ENCODE measurements around the gene FBXO44.

FBXO44 gene

GRCh38 chr1:11690397-11691301 is 36.0 kb downstream of the FBXO44 start:
- no peak for DNase-seq (ENCODE audit: low read depth in 2 of 2)

- DNase-seq (ENCODE audit: low read depth in 2 of 2) = no peak
Measured at GRCh38 chr1:11691302-11691914, 36.7 kb downstream of the FBXO44 start, which contains the start of gene DRAXIN. Gene DRAXIN, plus strand, starts transcription at chr1:11691710. Its CDS starts 14,549 bp downstream, at chr1:11706259.

- no peak for DNase-seq (ENCODE audit: low read depth in 2 of 2)
Measured at GRCh38 chr1:11691928-11692711, 37.4 kb downstream of the FBXO44 start.

- peak in 1 of 2 experiments; percentile 20 for DNase-seq (ENCODE audit: low read depth in 2 of 2)
Measured at GRCh38 chr1:11693024-11693590, 38.4 kb downstream of the FBXO44 start.

- DNase-seq (ENCODE audit: low read depth in 2 of 2) = no peak
Measured at GRCh38 chr1:11693917-11694316, 39.2 kb downstream of the FBXO44 start.

- no peak for DNase-seq (ENCODE audit: low read depth in 2 of 2)
Measured at GRCh38 chr1:11695861-11696260, 41.2 kb downstream of the FBXO44 start.

GRCh38 chr1:11697188-11697892 is 42.7 kb downstream of the FBXO44 start:
- DNase-seq (ENCODE audit: low read depth in 2 of 2) = no peak

- no peak for DNase-seq (ENCODE audit: low read depth in 2 of 2)
Measured at GRCh38 chr1:11697893-11698210, 43.2 kb downstream of the FBXO44 start.

GRCh38 chr1:11700601-11701467 is 46.2 kb downstream of the FBXO44 start:
- no peak for DNase-seq (ENCODE audit: low read depth in 2 of 2)

- DNase-seq (ENCODE audit: low read depth in 2 of 2) = no peak
Measured at GRCh38 chr1:11701551-11701961, 46.9 kb downstream of the FBXO44 start.

- no peak for DNase-seq (ENCODE audit: low read depth in 2 of 2)
Measured at GRCh38 chr1:11701981-11702803, 47.5 kb downstream of the FBXO44 start.

GRCh38 chr1:11703357-11704193 is 48.9 kb downstream of the FBXO44 start:
- no peak for DNase-seq (ENCODE audit: low read depth in 2 of 2)

- DNase-seq (ENCODE audit: low read depth in 2 of 2) = no peak
Measured at GRCh38 chr1:11704194-11704529, 49.5 kb downstream of the FBXO44 start.

- DNase-seq (ENCODE audit: low read depth in 2 of 2) = no peak
Measured at GRCh38 chr1:11704691-11705475, 50.2 kb downstream of the FBXO44 start.

GRCh38 chr1:11705596-11705995 is 50.9 kb downstream of the FBXO44 start:
- no peak for DNase-seq (ENCODE audit: low read depth in 2 of 2)

GRCh38 chr1:11706292-11706691 is 51.6 kb downstream of the FBXO44 start:
- DNase-seq (ENCODE audit: low read depth in 2 of 2) = no peak

GRCh38 chr1:11707621-11708276 is 53.1 kb downstream of the FBXO44 start:
- no peak for DNase-seq (ENCODE audit: low read depth in 2 of 2)

Measured in stimulated activated CD4-positive, alpha-beta T cell treated with anti-CD3 and anti-CD28 coated beads, Interleukin-12 subunit alpha, Interleukin-12 subunit beta, amount 100 ng/mL, for 24 hours (primary cell).